Left lung (tissue), 10 donors: Measurements from ENCODE around the gene LRRC2. TPM values are rescaled to one million over a fixed set of nuclear protein-coding genes. Genes with fewer than 3 reads are reported as not detected.
"Not testable (repeated sequence)": the region's sequence is repeated elsewhere in the genome, so short reads cannot be mapped to it uniquely, and the experiment has no call there.

Source experiments
- ATAC-seq: fragments of 200-7000 bp; cut with Tn5 transposase; one replicate; pipeline ENCODE4 v1.9.1; 2020; ENCODE audit warnings: moderate library complexity
- DNase-seq, 4 donors: peaks; one replicate each; pipeline ENCODE4 v3.0.0-alpha.2; 2013 to 2020
- H3K27ac ChIP-seq, 2 donors: fragments of 200-600 bp; sonication (generic) in 1 of 2; one replicate each; pipeline versions ENCODE4 v1.5.0 to v1.8.0; 2020 to 2021
- H3K27me3 ChIP-seq, 2 donors: fragments of 200-600 bp; sonication (generic) in 1 of 2; one replicate each; pipeline versions ENCODE4 v1.5.0 to v1.8.0; 2020 to 2021
- H3K36me3 ChIP-seq, 2 donors: fragments of 200-600 bp; sonication (generic) in 1 of 2; one replicate each; pipeline versions ENCODE4 v1.5.0 to v1.8.0; 2020 to 2021
- H3K4me1 ChIP-seq, 2 donors: fragments of 200-600 bp; one replicate each; pipeline ENCODE4 v1.8.0; 2021
- H3K4me3 ChIP-seq, 2 donors: fragments of 200-600 bp; sonication (generic) in 1 of 2; one replicate each; pipeline versions ENCODE4 v1.5.0 to v1.8.0; 2020 to 2021; ENCODE audit warnings: mild to moderate bottlenecking in 1 of 2
- H3K9me3 ChIP-seq, 2 donors: fragments of 200-600 bp; sonication (generic) in 1 of 2; one replicate each; pipeline versions ENCODE4 v1.5.0 to v1.8.0; 2020 to 2021
- CTCF ChIP-seq, 2 donors: fragments of 200-600 bp; sonication (generic) in 1 of 2; IDR thresholded peaks; one replicate each; pipeline versions ENCODE4 v1.5.0 to v1.8.0; 2021; ENCODE audit warnings: antibody characterized with exemption in 2 of 2
- intact Hi-C, 2 donors: fragments of 100-400 bp; cut with DNase I; formaldehyde crosslinking; loops; one replicate each; pipeline versions ENCODE4 v1.11.2 to v1.14.2; 2022
- polyA plus RNA-seq, 6 donors: library from polyadenylated mRNA; unstranded; fragments of 120-200 nt; gene quantifications; one replicate each; pipeline ENCODE4 v1.2.1, GENCODE V29; 2013; ENCODE audit not compliant: insufficient read length in 6 of 6
- total RNA-seq, 2 donors: library from RNA; stranded (reverse); fragmentation: NEBNext Ultra II Directional; extraction: Animal tissue kit (Norgen Biotek cat#: 25700); gene quantifications; one replicate each; pipeline ENCODE4 v1.2.1, GENCODE V29; 2021
- donor health status: DM: no; HTN: yes; CAD: no.
- donor health status: DM: no; HTN: no; CAD: no.

The LRRC2 gene
- total and polyA plus RNA-seq, 8 donors = 0.36 to 0.47 (median 0.45) TPM

GRCh38 chr3:46497556-46498265, 68.4 kb downstream of the LRRC2 start, which contains the start of gene RTP3:
Gene RTP3 (plus strand): TSS chr3:46497976. CDS start chr3:46498063, 87 bp downstream.
- intact Hi-C loops = no loop called here
- H3K4me1 ChIP-seq = no peaks in the 10 kb centered on the region
- ATAC-seq (no peak), DNase-seq (no peak)
- H3K36me3 ChIP-seq = no peaks in the 10 kb centered on the region
- no peaks in the 10 kb centered on the region for H3K9me3 ChIP-seq
- H3K27ac ChIP-seq = no peak within 1 kb of the TSS
- no peak within 1 kb of the TSS for H3K4me3 ChIP-seq
- no peak for TF ChIP-seq CTCF (IDR thresholded peaks at IDR 0.05)
- no peaks in the 10 kb centered on the region for H3K27me3 ChIP-seq

- TF ChIP-seq CTCF (IDR thresholded peaks at IDR 0.05) = no peak
- Histone ChIP-seq H3K4me1 (no peaks in the 10 kb centered on the region), H3K4me3 (no peak overlapping the region), H3K27me3 (no peaks in the 10 kb centered on the region), H3K9me3 (no peaks in the 10 kb centered on the region), H3K36me3 (no peaks in the 10 kb centered on the region), H3K27ac (no peak overlapping the region)
- ATAC-seq (no peak), DNase-seq (peak in 1 of 4 donors; percentile 10)
- intact Hi-C loops = no loop called here
These were observed 69.2 kb downstream of the LRRC2 start for GRCh38 chr3:46496746-46497555.

GRCh38 chr3:46495901-46496456, 70.1 kb downstream of the LRRC2 start:
- H3K9me3 ChIP-seq = no peaks in the 10 kb centered on the region
- H3K27me3 ChIP-seq = no peaks in the 10 kb centered on the region
- no peaks in the 10 kb centered on the region for H3K4me1 ChIP-seq
- no peak for ATAC-seq
- H3K36me3 ChIP-seq = no peaks in the 10 kb centered on the region
- no peak for DNase-seq
- no peak overlapping the region for H3K27ac ChIP-seq
- intact Hi-C loops = no loop called here
- no peak for TF ChIP-seq CTCF (IDR thresholded peaks at IDR 0.05)
- no peak overlapping the region for H3K4me3 ChIP-seq

GRCh38 chr3:46494491-46494890, 71.6 kb downstream of the LRRC2 start:
- H3K27ac ChIP-seq, ATAC-seq, DNase-seq, H3K4me1 ChIP-seq, H3K27me3 ChIP-seq, H3K36me3 ChIP-seq, H3K9me3 ChIP-seq, intact Hi-C loops, H3K4me3 ChIP-seq: not testable (repeated sequence)

GRCh38 chr3:46492890-46493547, 73.1 kb downstream of the LRRC2 start:
- Histone ChIP-seq H3K9me3 (no peaks in the 10 kb centered on the region), H3K36me3 (no peaks in the 10 kb centered on the region), H3K4me3 (no peak overlapping the region), H3K4me1 (peaks cover 5 to 12% of the 10 kb centered on the region in 2 donors), H3K27ac (no peak overlapping the region), H3K27me3 (no peaks in the 10 kb centered on the region)
- TF ChIP-seq CTCF (IDR thresholded peaks at IDR 0.05) = no peak
- intact Hi-C loops = no loop called here
- ATAC-seq (no peak), DNase-seq (no peak)
